ENCODE data around the gene SPEF1. TPM values are rescaled to one million over a fixed set of nuclear protein-coding genes. Genes with fewer than 3 reads are reported as not detected.
A peak's percentile ranks its signal among the peaks of the same experiment; 100 is the strongest.

Gene SPEF1
- total and polyA plus RNA-seq, 10 donors, result 0.06 to 0.11 TPM; not detected in 8

DNA sequence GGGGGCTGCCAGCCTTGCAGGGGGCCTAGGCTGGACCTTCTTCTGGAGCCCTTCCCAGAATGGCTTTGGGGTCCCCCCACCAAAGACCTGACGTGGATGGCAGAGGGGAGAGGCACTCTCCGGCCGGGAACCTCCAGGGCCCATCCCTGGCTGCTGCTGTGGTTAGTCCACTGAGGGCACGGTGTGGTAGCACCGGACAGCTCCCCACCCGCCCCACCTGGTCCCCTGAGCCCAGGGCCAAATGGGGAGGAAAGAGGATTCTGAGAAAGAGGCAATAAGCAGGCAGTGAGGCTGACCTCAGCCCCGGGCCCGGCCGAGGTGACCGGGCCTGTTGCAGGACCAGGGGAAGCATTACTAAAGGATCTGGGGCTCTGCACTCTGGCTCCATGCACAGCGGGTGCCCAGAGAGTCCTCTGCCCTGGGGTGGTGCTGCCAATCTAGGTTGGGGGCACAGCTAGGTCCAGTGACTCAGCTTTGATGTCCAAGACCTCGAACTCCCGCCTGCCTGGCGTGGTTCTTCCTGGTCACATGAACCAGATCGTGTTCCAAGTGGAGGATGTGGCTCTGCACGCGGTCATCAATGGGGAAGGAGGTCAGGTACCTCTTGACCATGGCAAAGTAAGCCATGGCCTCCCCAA is 3.1 kb upstream of the SPEF1 start:
- Histone ChIP-seq H3K4me3 (peak overlapping the region in 3 of 8 donors; percentile 50 to 83 (median 66)), H3K36me3 (peaks cover 0 to 24% (median 0%) of the 10 kb centered on the region in 6 donors), H3K9me3 (no peaks in the 10 kb centered on the region), H3K27ac (peak overlapping the region in 5 of 8 donors; percentile 19 to 89 (median 85)), H3K27me3 (replicated peaks in 1 of 7) (no peaks in the 10 kb centered on the region), H3K4me1 (peaks cover 30 to 83% (median 61%) of the 10 kb centered on the region in 6 donors)
- intact Hi-C loops (cut with DNase I; ENCODE audit: low total_unique reads), result no loop called here
- TF ChIP-seq, protein P1, sequence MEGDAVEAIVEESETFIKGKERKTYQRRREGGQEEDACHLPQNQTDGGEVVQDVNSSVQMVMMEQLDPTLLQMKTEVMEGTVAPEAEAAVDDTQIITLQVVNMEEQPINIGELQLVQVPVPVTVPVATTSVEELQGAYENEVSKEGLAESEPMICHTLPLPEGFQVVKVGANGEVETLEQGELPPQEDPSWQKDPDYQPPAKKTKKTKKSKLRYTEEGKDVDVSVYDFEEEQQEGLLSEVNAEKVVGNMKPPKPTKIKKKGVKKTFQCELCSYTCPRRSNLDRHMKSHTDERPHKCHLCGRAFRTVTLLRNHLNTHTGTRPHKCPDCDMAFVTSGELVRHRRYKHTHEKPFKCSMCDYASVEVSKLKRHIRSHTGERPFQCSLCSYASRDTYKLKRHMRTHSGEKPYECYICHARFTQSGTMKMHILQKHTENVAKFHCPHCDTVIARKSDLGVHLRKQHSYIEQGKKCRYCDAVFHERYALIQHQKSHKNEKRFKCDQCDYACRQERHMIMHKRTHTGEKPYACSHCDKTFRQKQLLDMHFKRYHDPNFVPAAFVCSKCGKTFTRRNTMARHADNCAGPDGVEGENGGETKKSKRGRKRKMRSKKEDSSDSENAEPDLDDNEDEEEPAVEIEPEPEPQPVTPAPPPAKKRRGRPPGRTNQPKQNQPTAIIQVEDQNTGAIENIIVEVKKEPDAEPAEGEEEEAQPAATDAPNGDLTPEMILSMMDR (IDR thresholded peaks at IDR 0.05 in 8 of 11, conservative IDR thresholded peaks at IDR 0.05 in 3 of 11), result no peak
- peak in 2 of 3 donors; percentile 12 to 33 for TF ChIP-seq POLR2AphosphoS5 (IDR thresholded peaks at IDR 0.05)
- 47 to 87% (median 73%) methylated on average over 9 to 17 of the region's 17 CpGs for WGBS, 5 donors
- DNase-seq, result peak; percentile 79

DNA sequence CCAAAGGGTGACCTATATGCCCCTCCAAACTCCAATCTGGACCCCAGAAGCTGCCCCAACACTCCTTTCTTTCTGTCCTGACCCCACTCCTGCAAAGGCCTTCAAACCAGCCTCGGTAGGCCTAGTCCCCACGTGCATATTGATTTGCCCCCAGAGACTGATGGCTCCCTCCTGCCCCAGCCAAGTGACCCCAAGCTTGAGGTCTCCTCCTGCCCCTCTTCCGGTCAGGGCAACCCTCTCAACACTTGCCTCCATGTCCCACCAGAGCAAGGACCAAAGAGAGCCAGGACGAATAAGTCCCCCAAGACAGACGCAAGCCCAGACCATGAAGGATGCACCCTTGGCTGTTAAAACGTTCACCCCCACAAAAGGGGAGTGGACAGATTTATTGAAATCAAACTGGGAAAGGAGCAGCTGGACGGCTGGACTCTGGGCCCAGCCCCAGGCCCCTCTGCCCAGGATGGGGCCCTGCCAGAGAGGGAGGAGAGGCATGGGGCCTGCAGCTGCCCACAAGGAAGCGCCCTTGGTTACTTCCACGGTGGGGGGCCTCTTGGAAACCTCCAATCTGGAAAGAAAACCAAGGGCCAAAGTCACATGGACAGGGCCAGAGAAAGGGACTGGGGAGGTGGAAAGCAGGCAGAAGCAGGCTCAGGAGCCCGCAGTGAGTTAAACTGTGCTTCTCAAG is 2.4 kb upstream of the SPEF1 start:
- H3K9me3 ChIP-seq, result no peaks in the 10 kb centered on the region
- H3K4me3 ChIP-seq, result peak overlapping the region in 1 of 8 donors; percentile 83
- intact Hi-C loops (cut with DNase I; ENCODE audit: low total_unique reads), result no loop called here
- DNase-seq, result peak; percentile 73
- 72 to 86% (median 76%) methylated on average over 9 to 10 of the region's 10 CpGs for WGBS, 5 donors
- peak overlapping the region in 5 of 8 donors; percentile 6 to 89 (median 84) for H3K27ac ChIP-seq
- TF ChIP-seq, protein P1 (IDR thresholded peaks at IDR 0.05 in 8 of 11, conservative IDR thresholded peaks at IDR 0.05 in 3 of 11), result no peak
- TF ChIP-seq POLR2AphosphoS5 (IDR thresholded peaks at IDR 0.05) (no peak), POLR2A (IDR thresholded peaks at IDR 0.05) (no peak)
- peaks cover 0 to 24% (median 0%) of the 10 kb centered on the region in 6 donors for H3K36me3 ChIP-seq
- H3K27me3 ChIP-seq (replicated peaks in 1 of 7), result peaks cover 0 to 7% (median 0%) of the 10 kb centered on the region in 7 donors
- peaks cover 30 to 83% (median 62%) of the 10 kb centered on the region in 6 donors for H3K4me1 ChIP-seq

DNA sequence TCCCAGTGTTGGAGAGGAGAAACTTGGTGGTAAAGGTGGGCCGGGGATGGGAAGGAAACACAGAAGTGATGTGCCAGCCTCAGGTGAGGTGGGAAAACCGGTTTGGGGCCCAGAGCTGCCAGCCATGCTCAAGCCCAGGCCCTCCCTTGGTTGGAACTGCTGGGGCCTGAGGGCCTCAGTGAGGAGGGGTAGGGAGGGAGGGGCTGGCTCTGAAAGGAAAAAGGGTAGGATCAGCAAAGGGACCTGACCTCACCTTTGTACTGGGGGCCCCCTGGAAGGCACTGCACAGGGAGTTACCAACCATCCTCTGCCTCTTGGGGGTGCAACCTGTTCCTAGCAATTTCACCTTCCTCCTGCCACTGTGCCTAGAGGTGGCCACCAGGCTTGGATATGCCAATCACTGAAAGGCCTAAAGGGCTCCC is 1.8 kb upstream of the SPEF1 start:
- H3K4me1 ChIP-seq, result peaks cover 34 to 83% (median 64%) of the 10 kb centered on the region in 6 donors
- H3K36me3 ChIP-seq, result peaks cover 0 to 24% (median 0%) of the 10 kb centered on the region in 6 donors
- H3K4me3 ChIP-seq, result no peak overlapping the region
- DNase-seq, result peak; percentile 71
- no peaks in the 10 kb centered on the region for H3K9me3 ChIP-seq
- TF ChIP-seq POLR2A (IDR thresholded peaks at IDR 0.05), result no peak
- no peak for TF ChIP-seq POLR2AphosphoS5 (IDR thresholded peaks at IDR 0.05)
- TF ChIP-seq, protein P1 (IDR thresholded peaks at IDR 0.05 in 8 of 11, conservative IDR thresholded peaks at IDR 0.05 in 3 of 11), result no peak
- intact Hi-C loops (cut with DNase I; ENCODE audit: low total_unique reads), result no loop called here
- peaks cover 0 to 12% (median 0%) of the 10 kb centered on the region in 7 donors for H3K27me3 ChIP-seq (replicated peaks in 1 of 7)
- peak overlapping the region in 2 of 8 donors; percentile 7 to 25 for H3K27ac ChIP-seq
- WGBS, 5 donors, result 73 to 92% (median 78%) methylated on average over 2 of the region's 2 CpGs

DNA sequence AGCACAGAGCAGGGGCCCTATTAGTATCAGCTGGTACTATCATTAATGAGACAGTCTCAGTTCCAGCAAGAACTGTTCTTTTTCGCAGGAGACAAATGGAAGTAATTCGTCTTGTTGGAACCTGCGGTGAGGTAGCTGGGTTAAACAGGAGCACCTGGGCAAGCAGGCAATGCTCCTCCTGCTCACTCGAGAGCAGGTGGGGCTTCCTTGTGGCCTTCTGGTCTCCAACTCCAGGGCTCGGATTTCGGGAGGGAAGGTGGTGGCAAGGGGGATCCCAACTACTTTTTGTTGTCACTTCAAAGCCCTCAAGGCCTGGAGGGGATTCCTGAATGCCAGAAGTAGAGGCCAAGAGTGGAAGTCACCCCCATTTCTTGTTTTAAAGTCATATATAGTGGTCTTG is 1.3 kb upstream of the SPEF1 start:
- Histone ChIP-seq H3K9me3 (no peaks in the 10 kb centered on the region), H3K27ac (peak overlapping the region in 1 of 8 donors; percentile 25), H3K4me3 (no peak overlapping the region), H3K4me1 (peaks cover 34 to 83% (median 65%) of the 10 kb centered on the region in 6 donors), H3K36me3 (peaks cover 0 to 24% (median 0%) of the 10 kb centered on the region in 6 donors), H3K27me3 (replicated peaks in 1 of 7) (peaks cover 0 to 17% (median 0%) of the 10 kb centered on the region in 7 donors)
- peak; percentile 70 for DNase-seq
- TF ChIP-seq, protein P1 (IDR thresholded peaks at IDR 0.05 in 8 of 11, conservative IDR thresholded peaks at IDR 0.05 in 3 of 11), result no peak
- TF ChIP-seq POLR2A (IDR thresholded peaks at IDR 0.05) (no peak), POLR2AphosphoS5 (IDR thresholded peaks at IDR 0.05) (no peak)
- intact Hi-C loops (cut with DNase I; ENCODE audit: low total_unique reads), result no loop called here
- 87 to 92% (median 91%) methylated on average over 6 of the region's 6 CpGs for WGBS, 5 donors
